Parathyroid adenoma (tissue), 2 donors: ENCODE data around the gene MYOM3.

Source experiments
- H2AFZ ChIP-seq: fragments of 300-600 bp; sonication (generic); one replicate; pipeline ENCODE4 v1.7.0; 2017; ENCODE audit warnings: antibody characterized with exemption, mild to moderate bottlenecking
- H3K27ac ChIP-seq: fragments of 300-600 bp; sonication (generic); one replicate; pipeline ENCODE4 v1.7.0; 2017
- H3K27me3 ChIP-seq: fragments of 300-600 bp; sonication (generic); one replicate; pipeline ENCODE4 v1.7.0; 2017; ENCODE audit warnings: low read length; ENCODE audit not compliant: control insufficient read depth, insufficient read depth
- H3K36me3 ChIP-seq: fragments of 300-600 bp; sonication (generic); one replicate; pipeline ENCODE4 v1.7.0; 2017; ENCODE audit warnings: low read length; ENCODE audit not compliant: control insufficient read depth, insufficient read depth
- H3K4me1 ChIP-seq: fragments of 300-600 bp; sonication (generic); one replicate; pipeline ENCODE4 v1.7.0; 2017; ENCODE audit warnings: control low read depth
- H3K4me2 ChIP-seq: fragments of 300-600 bp; sonication (generic); one replicate; pipeline ENCODE4 v1.7.0; 2017; ENCODE audit warnings: low read length
- H3K4me3 ChIP-seq: fragments of 300-600 bp; sonication (generic); one replicate; pipeline ENCODE4 v1.7.0; 2017; ENCODE audit warnings: low read depth, low read length
- H3K79me2 ChIP-seq: fragments of 300-600 bp; sonication (generic); one replicate; pipeline ENCODE4 v1.7.0; 2017; ENCODE audit warnings: control low read depth
- H3K9ac ChIP-seq: fragments of 300-600 bp; sonication (generic); one replicate; pipeline ENCODE4 v1.7.0; 2017; ENCODE audit warnings: mild to moderate bottlenecking
- H3K9me3 ChIP-seq: fragments of 300-600 bp; sonication (generic); one replicate; pipeline ENCODE4 v1.7.0; 2017; ENCODE audit warnings: low read length; ENCODE audit not compliant: control insufficient read depth
- CTCF ChIP-seq: fragments of 300-600 bp; sonication (generic); IDR thresholded peaks from one replicate; pipeline ENCODE4 v1.7.0; 2017; ENCODE audit warnings: antibody characterized with exemption, mild to moderate bottlenecking
- donor health status: primary hyperparathyroidism.

Gene MYOM3

GRCh38 chr1:24101796-24102586, 9.9 kb downstream of the MYOM3 start:
- Histone ChIP-seq H3K36me3 (no peaks in the 10 kb centered on the region), H3K4me2 (no peak overlapping the region), H2AFZ (no peak overlapping the region), H3K4me1 (no peaks in the 10 kb centered on the region), H3K27ac (no peak overlapping the region), H3K9ac (no peak overlapping the region), H3K79me2 (no peaks in the 10 kb centered on the region), H3K4me3 (no peak overlapping the region), H3K9me3 (no peaks in the 10 kb centered on the region), H3K27me3 (no peaks in the 10 kb centered on the region)
- TF ChIP-seq CTCF: no peak

GRCh38 chr1:24100945-24101737, 10.8 kb downstream of the MYOM3 start:
- Histone ChIP-seq H3K9ac (no peak overlapping the region), H3K27me3 (no peaks in the 10 kb centered on the region), H3K9me3 (no peaks in the 10 kb centered on the region), H3K4me2 (no peak overlapping the region), H3K36me3 (no peaks in the 10 kb centered on the region), H3K79me2 (no peaks in the 10 kb centered on the region), H3K4me1 (no peaks in the 10 kb centered on the region), H3K27ac (no peak overlapping the region), H3K4me3 (no peak overlapping the region), H2AFZ (no peak overlapping the region)
- TF ChIP-seq CTCF: no peak

GRCh38 chr1:24098943-24099638, 12.8 kb downstream of the MYOM3 start:
- Histone ChIP-seq H3K36me3 (no peaks in the 10 kb centered on the region), H3K27ac (no peak overlapping the region), H2AFZ (no peak overlapping the region), H3K27me3 (no peaks in the 10 kb centered on the region), H3K79me2 (no peaks in the 10 kb centered on the region), H3K4me1 (no peaks in the 10 kb centered on the region), H3K4me2 (no peak overlapping the region), H3K9me3 (no peaks in the 10 kb centered on the region), H3K9ac (no peak overlapping the region), H3K4me3 (no peak overlapping the region)
- TF ChIP-seq CTCF: no peak

GRCh38 chr1:24098102-24098501, 13.8 kb downstream of the MYOM3 start:
- no peak overlapping the region for H2AFZ ChIP-seq
- TF ChIP-seq CTCF: no peak
- H3K27ac ChIP-seq: no peak overlapping the region
- H3K4me3 ChIP-seq: no peak overlapping the region
- no peaks in the 10 kb centered on the region for H3K79me2 ChIP-seq
- no peak overlapping the region for H3K9ac ChIP-seq
- no peaks in the 10 kb centered on the region for H3K9me3 ChIP-seq
- no peak overlapping the region for H3K4me2 ChIP-seq
- H3K27me3 ChIP-seq: no peaks in the 10 kb centered on the region
- H3K4me1 ChIP-seq: no peaks in the 10 kb centered on the region
- H3K36me3 ChIP-seq: no peaks in the 10 kb centered on the region
